CD4-positive, alpha-beta T cell treated with Interleukin-17A for 4 hours (primary cell): ENCODE results near the gene DLGAP1.
"Not testable (repeated sequence)": the region's sequence is repeated elsewhere in the genome, so short reads cannot be mapped to it uniquely, and the experiment has no call there.

Source experiments
- DNase-seq: peaks from one replicate; pipeline ENCODE4 v3.0.0-alpha.2; 2020; ENCODE audit warnings: mixed read lengths

Gene DLGAP1

DNA sequence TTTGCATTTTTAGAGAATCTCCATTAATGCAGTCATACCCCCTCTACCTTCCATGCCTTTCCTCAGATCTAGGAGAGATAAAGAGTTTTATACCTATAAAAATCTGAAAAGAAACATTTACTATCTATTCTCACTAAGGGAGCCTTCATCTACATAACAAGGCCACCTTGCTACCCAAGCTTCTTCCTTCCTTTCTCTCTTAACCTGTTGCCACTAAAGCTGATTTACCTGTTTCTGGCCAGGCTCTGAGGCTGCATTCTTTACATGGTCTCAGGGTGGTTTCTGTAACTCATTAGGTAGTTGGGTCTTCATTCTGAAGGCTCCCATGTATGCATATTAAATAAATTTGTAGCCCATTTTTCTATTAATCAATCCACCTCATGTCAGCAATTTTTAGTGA lies 391.6 kb downstream of the DLGAP1 start:
- DNase-seq = no peak

DNA sequence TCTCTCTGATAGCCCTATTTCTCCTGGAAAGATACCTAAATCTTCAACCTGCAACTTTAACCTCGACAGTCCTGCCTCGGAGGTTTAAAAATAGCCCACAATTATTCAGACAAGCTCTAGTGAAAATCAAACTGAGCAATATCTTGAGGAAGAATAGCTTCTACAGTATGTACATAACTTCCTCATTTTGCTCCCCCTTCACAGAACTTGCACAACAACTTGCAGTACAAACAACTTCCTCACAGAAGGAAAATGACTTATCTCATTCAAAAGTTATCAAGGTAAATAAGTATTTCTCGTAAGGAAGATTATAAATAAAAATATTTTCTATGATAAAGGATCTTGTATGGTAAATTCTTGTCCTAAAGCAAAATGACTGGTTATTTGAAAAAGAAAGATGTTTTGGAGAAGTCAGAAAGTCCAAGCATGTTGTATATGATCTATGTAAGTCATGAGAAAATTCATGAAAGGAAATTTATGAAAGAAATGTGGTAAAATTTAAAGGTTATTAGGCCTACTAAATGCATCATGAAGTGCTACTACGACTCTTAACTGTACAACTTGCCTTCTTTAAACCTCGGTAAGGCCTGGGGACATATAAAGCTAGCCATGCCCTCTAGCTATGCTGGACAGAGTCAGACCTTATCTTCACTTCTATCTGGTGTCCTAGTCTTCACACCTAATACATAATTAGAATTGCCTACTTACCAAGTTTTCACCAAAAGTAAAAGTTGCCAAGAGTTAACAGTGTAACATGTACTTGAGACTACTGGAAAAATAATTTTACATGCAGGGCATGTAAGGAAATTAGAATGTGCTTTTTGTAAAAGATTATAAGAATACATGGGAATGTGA lies 394.5 kb downstream of the DLGAP1 start:
- DNase-seq = no peak

DNA sequence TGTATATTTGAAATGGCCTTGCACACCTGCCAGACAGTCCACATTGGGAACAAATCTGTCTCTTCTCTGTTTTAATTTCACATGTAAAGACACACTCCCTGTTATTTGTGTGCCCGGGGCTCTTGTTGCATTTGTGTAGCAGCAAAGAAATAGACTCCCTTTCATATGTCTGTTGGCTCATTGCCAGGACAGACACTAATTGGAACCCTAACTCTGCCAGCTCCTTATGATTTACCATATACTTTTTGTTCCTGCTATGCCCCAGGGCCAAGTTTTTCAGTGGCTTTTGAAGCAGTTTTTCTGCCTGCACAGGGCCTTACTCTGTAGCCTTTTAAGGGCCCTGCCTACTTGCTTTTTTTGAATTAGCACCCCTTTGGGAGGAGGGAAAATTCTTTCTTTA lies 396.9 kb downstream of the DLGAP1 start:
- no peak for DNase-seq

DNA sequence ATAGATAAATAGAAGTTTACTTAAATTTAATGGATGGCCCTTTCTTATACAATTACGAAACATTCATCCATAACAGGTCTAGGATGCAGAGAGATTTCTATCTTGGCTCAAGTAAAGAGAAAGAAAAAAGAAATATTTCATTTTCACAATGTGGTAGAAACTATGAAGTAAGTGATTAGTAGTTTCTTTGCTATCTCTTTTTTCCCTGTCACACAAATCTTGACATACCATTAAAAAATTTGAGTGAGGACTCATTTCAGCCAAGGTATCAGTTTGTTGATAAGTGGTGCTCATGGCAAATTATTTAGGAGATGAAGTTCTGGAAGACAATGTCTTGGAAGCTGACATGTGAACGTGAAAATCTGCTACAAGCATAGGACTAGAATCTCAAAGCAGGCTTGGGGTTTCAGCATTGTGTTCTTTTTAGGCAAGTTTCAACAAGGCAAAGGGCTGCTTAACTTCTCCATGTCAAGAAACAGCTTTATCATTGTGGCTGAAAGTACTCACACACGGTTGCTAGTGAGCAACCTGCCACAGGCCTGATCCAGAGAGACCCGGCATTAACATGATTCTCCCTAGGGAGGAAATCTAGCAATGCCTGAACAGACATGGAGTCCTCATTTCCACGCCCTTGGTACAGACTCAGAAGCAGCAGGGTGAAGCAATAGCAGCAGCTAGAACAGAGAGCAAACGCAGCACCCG lies 414.6 kb downstream of the DLGAP1 start:
- DNase-seq = no peak

DNA sequence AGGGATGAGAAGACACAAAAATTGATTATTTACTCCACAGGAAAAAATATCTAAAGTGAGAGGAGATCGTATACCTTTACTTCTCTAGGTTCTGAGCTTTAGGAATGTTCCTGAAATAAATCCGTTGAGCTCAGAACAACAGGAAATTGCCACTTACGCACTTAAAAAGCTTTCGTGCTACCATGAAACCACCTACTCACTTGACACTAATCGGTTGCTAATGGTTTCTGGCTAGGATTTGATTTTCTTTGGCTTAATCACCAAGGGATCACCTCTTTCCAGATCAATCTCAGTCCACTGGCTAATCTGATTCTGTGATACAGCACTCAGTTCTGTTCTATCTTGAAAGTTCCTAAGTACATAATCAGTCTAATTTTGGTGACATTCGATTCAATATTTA lies 419.6 kb downstream of the DLGAP1 start:
- DNase-seq = no peak

DNA sequence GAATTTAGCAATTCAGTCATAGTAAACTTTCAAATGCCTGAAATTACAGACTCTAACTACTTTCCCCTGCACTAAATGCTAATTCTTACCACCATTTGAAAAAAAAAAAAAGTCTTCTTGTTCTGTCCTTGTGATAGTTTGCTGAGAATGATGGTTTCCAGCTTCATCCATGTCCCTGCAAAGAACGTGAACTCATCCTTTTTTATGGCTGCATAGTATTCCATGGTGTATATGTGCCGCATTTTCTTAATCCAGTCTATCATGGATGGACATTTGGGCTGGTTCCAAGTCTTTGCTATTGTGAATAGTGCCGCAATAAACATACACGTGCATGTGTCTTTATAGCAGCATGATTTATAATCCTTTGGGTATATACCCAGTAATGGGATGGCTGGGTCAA lies 420.3 kb downstream of the DLGAP1 start:
- not testable (repeated sequence) for DNase-seq

DNA sequence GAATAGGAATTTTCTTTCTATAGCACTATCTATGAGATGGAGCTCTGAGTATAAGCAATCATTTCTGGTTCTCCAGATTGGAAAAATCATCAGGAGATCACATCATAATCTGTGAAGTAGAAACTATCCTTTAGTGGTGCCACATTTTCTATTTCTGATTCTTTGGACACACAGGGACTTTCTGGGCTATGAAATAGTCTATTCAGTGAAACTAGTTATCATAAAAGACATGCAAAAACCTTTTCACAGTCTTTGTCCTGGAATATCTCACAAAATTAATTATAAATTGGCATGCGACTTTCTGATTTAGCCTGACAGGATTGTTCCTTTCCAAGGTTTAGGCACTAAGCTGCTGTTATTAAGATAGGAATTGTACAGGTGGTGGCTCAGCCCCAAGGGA lies 428.6 kb downstream of the DLGAP1 start:
- no peak for DNase-seq

DNA sequence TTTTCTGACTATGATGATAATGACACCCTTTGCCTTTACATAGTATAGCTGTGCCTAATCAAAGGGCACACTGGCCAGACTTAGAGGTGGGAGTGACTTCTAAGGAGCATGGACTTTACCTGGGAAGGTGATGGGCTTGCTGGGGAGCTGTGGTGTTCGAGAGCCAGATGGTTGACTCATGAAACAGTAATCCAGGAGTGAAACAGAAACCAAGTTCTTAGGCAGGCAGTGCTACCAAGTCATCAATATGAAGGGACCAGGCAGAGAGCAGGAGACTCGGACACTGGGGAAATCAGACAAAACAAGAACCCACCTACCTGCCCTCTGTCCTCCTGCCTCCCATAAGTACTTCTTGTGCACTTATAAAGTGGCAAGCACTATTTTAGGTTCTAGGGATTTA lies 430.4 kb downstream of the DLGAP1 start:
- DNase-seq = no peak

DNA sequence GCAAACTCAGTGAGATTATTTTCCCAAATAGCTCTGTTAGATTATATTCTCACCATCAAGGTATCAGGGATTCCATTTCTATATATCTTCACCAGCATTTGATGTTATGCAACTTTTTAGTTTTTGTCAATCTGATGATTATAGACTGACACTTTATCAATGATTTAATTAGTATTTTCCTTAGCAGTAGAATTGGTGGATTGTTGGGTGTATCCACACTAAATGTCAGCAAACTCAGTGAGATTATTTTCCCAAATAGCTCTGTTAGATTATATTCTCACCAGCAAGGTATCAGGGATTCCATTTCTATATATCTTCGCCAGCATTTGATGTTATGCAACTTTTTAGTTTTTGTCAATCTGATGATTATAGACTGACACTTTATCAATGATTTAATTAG lies 432.4 kb downstream of the DLGAP1 start:
- DNase-seq = not testable (repeated sequence)

DNA sequence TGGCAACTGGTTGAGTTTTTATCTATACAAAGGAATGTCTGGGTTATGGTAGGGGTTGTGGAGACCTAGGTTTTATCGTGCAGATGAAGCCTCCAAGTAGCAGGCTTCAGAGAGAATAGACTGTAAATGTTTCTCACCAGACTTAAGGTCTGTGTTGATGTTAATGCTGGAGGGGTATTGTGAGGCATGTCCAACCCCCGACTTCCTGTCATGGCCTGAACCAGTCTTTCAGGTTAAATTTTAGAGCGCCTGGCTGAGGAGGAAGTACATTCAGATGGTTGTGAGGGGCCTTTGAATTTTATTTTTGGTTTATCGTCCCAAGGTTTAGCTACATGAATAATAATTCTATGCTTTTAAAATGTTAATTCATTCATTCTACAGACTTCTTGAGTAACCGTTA lies 435.1 kb downstream of the DLGAP1 start:
- DNase-seq = no peak

DNA sequence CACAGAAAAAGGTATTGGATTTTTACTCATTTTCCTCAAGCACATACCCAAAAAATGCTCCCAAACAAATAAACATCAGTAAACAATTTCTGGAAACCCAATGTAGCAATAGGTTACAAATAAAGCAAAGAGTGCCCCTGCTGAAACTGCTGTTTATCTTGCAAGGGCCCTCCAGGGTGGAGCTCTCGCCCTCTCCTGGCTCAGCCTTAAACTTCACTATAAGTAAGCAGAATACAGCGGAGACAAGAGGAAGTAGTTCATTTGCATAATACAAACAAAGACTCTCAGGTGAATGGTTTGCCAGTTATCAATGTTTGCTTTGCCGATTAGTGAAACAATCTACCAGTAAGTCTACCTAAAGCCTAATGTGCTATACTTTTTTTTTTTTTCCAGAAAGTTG lies 437.6 kb downstream of the DLGAP1 start:
- DNase-seq = no peak

DNA sequence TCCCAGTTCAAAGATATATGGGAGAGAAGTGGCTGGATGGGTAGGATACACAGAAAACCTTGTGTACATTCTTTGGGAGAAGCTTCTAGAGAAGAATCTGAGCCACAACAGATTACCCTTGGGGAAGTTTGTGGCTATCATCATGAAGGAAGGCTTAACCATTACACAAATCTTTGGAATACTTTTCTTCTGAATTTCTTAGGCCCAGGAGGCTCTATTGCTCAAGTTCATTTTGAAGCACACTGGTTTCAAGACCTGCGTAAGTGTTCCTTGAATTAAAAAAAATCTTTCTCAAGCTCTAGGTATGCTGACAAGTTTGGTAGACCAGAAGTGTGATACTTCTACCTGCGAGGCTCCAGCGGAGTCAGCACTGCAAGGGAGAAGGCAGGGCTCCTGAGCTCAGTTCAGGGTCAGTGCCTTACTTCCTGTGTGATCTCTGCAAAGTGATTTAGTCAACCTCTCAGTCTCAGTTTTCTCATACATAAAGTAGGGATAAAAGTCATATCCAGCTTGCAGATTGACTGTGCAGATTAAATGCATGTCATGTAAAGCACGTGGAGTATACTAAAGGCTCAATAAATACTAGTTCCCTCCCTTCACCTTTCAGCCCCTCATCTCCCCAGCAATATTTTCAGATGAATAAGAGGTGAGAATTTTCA lies 438.6 kb downstream of the DLGAP1 start:
- no peak for DNase-seq

DNA sequence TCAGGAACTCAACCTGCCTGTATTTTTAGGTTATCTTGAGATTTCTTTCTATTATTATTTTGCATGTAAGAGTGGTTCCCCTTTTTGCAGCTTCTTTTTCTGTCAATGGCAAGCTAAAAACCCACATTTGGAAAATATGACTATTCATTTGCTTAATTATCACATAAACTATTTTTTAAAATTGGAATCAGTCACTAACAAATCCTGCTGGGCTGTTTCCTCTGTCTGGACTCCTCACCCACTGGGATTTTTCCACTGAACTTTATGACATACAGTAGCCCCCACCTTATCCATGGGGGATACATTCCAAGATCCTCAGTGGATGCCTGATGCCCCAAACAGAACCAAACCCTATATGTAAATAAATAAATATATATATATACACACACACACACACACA lies 447.3 kb downstream of the DLGAP1 start:
- DNase-seq = no peak

DNA sequence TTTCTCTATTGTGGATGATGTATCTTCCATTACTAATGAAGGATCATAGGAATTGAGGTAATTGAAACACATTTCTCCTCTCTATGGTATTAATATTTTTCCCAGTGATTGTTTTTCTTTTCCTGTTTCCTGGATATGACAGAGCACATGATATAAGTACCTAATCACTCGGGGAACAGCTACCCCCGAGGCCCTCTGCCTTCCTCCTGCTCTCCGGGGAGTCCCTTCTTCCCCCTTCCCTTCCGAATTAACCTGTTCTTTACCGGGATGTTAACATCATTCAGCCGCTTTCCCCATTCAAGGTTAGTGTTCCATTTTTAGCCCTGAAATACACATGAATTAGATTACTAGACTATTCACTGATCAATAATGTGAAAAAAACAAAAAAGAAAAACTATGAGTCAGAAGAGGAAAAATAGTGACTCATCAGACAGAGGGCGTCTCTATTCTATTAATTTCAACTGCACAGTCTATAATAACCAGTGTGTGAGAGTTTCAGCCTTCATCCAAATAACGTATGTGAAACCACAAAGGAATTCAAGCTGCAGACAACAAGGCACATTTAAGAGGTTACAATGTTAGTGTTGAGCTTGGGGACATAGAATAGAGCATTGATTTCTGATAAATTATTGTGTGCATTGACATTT lies 450.8 kb downstream of the DLGAP1 start:
- no peak for DNase-seq

DNA sequence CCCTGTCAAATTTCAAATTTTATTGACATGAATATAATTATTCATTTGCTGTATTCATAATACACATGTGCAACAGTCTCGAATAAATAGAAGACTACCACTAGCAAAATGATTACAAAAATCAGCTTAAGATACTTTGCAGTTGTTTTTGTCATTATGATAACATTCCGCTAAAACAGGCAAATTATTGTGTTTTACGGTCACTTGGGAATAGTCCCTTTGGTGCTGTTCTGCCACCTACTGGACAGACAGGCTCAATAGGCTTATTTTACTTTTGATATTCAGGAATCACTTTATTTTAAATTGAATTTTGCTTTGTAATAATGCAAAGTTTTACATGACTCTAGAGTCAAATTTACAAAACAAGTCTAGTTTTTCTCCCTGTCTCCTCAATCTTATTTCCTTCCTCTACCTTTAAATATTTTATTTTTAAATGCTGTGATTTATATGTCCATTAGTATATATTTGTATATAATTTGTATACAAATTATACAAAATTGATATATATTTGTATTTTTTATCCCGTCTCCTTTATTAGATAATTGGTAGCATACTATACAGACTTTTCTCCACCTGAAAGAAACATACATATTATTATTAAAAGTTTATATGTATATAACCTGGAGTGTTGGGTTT lies 456.3 kb downstream of the DLGAP1 start:
- no peak for DNase-seq

DNA sequence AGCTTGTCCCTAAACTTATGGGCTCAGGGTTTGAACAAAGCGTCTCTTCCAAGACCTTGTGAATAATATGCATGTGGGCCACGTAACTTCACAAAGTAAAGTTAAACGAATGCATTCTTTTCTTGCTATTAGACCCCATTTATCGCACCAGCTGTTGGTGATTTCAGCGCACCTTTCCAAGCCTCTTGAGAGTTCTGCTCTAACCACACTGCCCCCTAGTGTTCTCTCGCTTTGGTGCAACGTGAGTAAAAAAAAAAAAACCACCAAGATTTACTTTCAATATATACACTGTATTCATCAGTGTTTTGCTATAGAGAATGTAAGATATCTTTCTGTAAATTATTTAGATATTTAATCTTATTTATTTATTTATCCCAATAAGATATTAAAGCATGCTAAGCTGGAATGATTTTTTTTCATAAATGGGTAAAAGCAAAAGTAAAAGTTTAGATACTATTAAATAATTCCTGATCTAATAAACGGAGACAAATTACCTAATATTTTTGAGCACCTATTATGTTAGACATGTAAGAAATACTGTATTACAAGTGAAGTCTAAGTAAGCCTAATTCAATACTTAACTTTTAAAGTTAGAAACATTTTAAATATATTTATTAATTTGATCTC lies 459.5 kb downstream of the DLGAP1 start:
- DNase-seq = peak; percentile 56

DNA sequence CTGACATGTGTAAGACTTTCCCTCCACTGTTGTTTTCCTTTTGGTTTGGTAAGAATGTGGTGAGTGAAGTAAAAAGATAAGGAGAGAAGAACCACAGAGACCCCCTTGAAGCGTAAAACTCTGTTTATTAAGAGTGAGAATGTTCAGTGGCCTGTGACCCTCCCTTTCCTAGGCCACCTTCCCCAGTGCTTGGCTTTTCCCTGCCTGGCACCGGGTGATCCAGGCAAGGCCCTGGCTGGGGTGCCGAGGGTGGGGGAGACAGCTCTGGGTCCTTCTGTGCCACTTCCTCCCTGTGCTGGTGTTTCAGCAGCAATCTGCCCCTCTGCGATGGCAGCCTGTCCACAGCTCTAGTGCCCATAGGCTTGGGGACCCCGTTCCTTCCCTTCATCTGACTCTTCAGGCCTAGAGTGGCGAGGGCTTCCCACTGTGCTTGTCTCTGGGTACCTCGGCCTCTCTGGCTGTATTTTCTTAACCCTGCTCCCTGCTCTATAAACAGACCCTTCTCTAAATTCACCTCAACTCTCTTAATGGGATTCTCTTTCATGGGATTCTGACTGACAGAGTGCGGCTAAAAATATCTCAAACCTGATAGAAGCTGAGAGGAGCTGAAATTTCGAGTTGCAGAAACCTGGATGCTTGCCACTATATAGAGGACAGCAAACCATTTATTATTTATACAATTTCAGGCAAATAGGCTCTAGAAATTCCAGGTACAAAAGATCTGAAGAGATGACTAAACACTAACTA lies 461.0 kb downstream of the DLGAP1 start:
- no peak for DNase-seq

DNA sequence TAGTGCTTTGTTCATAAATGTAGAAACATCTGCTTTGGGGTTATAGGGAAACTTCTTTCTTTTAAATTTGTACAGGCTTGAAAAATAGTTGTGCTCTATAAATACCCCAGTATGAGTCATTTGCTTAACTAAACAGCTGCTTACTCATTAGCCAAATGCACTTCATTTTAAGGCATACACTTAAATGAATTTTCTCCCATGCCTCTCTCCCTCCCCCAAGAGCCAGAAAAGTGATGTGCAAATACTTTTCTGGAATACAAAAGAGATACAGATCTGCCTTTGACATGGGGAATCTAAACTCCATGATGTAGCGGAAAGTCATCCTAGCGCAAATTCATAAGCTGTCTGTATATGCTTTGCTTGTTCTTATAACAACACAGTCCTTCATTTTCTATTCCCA lies 469.4 kb downstream of the DLGAP1 start:
- DNase-seq = no peak

DNA sequence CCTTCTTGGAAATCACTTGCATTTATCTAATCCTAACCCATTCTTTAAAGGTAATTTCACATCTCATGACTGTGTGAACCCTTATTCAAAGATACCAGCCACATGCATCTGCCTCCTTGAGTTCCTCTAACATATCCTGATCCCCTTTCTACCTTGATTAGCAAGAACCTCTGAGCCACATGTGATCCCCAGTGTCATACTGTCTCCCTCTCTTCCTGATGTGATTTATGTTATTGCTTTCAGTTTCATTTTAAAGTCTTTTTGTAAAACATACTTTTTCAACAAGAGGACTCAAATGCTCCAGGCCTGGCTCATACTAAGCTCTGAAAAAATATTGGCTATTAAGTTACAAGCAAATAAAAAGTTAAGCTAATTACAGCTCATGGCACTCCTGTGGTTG lies 470.1 kb downstream of the DLGAP1 start:
- DNase-seq = no peak

DNA sequence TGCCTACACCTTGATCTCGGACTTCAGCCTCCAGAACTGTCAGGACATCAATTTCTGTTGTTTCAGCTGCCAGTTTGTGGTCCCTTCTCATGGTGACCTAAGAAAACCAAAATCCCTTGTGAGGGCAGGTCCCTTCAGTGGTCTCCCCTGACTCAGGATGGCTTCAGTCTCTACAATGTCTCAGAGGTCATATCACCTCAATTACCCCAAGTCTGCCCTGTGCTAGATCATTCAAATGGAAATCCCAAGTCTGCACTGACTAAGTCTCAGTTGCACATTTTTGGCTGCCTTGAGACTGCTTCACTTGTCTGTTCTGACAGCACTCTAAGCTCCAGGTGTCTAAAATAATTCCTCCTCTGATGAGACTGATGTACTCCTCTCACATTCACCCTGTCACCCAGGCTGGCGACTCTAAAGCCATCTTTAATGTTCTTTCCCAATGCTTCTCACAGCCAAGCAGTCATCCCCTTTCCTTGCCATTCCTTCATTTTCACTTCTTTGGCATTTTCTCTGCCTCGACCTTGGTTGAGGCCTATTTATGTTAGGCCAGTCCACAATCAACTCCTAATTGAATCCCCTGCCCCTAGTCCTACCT lies 470.8 kb downstream of the DLGAP1 start:
- DNase-seq = no peak

DNA sequence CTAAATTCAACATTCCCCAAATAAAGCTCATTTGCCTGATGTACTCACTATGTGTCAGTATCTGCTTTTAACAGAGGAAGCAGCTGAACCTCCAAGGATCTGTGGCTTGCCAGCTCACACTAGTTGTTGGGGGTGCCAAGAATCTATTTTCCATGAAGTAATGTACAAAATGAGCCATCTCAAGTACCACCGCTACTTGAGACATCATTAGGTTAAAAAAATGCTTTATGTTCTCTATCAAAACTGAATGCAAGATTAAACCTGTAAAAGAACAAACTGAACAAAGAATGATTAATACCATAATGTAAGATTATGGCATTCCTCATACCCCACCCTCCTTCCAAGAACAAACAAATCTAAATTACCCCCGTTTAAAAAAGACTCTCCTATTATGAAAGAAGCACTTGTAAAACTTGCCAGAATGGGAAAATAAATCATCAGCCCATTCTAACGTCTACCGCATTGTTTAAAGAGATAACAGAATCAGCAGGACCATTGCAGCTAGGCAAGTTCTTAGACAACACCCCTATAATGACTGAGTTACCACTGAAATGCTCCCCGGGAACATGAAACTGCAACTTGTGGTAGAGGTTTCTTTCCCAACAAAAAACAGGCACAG lies 471.6 kb downstream of the DLGAP1 start:
- no peak for DNase-seq
